ENCODE measurements around the gene TMX4.
"Not testable (repeated sequence)": the region's sequence is repeated elsewhere in the genome, so short reads cannot be mapped to it uniquely, and the experiment has no call there.

The TMX4 gene

DNA sequence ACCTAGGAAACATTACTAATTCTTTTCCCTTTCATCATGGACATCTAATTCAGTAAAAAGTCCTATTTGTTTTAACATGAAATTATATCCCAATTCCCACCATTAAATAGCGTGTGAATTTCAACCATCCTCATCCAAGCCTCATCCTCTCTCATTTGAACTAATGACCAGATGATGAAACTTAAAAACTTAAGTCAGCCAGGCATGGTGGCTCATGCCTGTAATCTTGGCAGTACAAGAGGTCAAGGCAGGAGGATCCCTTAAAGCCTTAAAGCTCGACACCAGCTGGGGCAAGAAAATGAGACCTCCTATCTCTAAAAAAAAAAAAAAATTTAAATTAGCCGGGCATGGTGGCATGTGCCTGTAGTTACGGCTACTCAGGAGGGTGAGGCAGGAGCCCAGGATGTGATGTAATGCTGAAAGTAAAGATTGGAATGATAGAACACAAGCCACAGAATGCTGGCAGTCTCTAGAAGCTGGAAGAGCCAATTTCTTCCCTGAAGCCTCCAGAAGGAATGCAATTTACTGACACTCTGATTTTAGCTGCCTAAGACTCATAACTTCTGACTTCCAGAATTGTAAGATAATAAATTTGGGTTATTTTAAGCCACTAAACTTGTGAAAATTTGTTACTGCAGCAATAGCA is 52.2 kb downstream of the TMX4 start:
- DNase-seq (ENCODE audit: low read depth), result no peak

DNA sequence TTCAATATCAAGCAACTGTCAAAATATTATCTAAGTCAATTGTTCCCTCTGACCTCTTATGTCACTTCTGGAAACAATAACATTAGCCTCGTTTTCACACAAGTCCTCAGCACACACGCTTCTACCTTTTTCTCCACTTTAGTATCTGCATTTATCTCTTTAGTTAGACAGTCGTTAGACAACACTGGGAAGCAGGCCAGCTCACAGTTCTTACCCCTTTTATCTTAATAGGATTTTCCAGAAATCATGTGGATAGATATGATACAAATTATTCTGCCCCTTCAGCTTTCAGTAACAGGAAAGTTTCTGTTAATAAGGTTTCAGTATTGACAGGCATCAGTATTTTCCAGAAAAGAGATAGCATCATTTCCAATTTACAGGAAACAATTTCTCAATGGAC is 53.4 kb downstream of the TMX4 start:
- no peak for DNase-seq (ENCODE audit: low read depth)

DNA sequence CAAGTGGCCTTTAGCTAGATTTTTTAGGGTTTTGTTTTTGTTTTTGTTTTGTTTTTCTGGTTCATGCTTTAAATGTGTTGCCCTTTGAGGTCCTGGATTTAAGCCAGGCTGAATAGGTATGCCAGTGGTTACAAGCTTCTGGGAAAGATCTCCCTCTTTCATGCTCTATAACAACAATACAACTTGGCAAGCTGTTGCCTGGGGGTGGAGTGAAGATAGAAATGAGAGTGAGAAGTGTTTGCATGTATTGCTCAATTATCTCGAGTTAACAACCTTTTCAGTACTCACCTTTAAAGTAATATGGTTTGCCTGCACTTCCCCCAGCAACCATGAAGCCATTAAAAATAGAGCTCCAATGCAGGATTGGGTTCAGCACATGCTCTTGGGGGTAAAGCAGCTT is 60.1 kb downstream of the TMX4 start:
- no peak for DNase-seq (ENCODE audit: low read depth)

DNA sequence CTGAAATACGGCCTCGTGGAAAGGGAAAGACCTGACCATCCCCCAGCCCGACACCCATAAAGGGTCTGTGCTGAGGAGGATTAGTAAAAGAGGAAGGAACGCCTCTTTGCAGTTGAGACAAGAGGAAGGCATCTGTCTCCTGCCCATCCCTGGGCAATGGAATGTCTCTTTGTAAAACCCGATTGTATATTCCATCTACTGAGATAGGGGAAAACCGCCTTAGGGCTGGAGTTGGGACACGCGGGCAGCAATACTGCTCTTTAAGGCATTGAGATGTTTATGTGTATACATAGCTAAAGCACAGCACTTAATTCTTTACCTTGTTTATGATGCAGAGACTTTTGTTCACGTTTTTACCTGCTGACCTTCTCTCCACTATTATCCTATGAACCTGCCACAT is 63.0 kb downstream of the TMX4 start:
- not testable (repeated sequence) for DNase-seq (ENCODE audit: low read depth)

DNA sequence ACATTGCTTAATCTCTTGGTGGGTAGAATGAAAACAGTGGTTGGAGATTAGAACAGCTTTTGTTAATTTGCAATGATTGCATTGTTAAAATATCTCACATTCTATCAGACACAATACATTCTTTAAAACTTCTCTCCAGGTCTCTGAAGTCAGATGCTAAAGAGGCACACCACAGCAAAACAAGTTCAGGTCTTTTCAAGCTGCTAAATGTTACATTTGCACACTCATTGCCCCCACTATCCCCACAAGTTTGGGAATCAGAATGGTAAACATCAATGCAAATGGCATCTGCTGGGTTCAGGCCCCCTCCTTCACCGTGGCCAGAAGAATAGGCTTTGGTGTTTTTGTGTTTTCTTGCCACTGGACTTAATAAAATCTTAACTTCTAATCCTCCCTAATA is 69.2 kb downstream of the TMX4 start:
- no peak for DNase-seq (ENCODE audit: low read depth)

DNA sequence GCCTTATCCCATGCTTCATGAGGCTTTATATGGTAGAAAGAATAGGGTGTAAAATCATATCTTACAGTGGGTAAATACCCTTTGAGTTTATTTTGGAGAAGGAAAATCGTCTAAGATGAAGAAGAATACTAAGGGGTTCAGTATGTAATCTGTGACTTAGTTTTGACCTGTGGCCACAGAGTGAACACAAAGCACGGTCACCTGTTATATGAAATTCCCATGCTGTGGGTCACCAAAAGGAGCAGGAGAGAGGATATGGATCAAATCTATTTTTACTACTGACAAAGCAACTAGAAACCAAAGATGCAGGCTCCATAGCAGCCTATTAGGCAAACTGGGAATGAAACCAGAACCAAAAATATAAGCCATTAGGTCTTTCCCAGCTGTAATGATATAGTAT is 75.7 kb downstream of the TMX4 start:
- no peak for DNase-seq (ENCODE audit: low read depth)

DNA sequence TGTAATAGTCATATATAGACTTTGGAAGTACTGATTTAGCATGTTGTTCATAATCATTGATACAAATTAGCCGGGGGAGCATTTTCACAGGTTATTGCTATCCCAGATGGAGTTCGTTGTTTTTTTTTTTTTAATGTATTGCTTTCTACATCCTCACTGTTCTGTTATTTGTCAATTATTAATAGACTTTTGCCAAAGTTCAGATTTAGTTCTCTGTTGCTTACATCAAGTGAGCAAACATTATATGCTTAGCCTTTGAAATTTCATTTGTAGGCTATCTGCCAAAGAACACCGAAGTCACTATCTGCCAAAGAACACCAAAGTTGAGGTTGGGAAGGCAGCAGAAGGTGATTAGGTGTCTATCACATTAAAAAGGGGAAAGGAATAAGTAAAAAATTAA is 79.2 kb downstream of the TMX4 start, which contains the start of gene HAO1:
TSS of gene HAO1 (minus strand) at position 118 of the 400 bp plus-strand sequence. CDS start at position 82, 36 bp downstream.
- no peak for DNase-seq (ENCODE audit: low read depth)

DNA sequence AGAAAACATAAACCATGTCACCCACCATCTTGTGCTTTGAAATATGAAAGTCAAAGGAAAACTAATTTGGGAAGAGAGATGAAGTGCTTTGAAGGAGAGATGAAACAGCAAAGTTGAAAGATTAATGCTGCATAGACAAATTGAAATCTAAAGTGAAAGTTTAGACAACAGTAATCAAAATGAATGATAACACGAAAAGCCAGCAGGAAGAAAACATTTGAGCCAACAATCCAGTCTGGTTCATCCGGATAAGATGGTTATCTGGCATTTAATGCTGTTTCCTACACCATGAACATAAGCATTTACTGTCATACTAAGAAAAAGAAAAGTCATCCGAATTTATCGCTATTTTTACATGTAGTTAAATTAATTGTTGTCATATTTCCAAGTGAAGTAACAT is 79.9 kb downstream of the TMX4 start:
- DNase-seq (ENCODE audit: low read depth), result no peak

DNA sequence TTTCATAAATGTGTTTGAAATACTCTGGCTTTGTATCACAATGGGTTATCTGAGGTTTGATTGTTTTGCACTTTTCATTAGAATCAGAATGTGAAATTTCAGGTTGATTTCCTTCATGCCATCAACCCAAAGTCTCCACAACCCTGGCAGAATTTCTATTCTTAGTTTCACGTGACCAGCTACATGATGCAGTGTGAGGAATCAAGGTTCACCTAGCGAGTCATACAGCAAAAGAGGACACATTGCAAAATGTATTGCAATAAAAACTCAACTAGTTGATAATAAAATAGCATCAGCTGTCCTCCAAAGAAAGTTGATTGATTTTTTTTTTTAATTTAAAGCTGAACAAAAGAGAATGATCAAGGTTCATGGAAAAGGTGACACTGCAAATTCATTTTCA is 81.5 kb downstream of the TMX4 start:
- DNase-seq (ENCODE audit: low read depth), result no peak

DNA sequence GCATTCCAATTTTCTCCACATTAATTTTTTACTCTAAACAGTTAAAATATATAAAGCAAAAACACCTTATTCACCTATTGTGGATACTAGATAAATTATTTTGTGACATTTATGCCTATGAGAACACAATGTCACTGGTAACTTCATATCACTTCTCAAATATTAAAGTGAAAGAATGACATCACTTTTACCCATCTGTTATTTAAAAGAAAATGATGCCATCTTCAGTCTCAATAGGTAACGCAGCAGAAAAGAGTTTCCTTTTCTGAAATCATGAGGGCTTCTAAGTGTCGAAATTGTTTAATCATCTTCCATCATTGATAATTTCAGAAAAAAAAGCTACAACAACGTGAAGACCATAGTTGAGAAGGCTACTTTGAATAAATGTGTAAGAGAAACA is 82.2 kb downstream of the TMX4 start:
- DNase-seq (ENCODE audit: low read depth), result no peak

DNA sequence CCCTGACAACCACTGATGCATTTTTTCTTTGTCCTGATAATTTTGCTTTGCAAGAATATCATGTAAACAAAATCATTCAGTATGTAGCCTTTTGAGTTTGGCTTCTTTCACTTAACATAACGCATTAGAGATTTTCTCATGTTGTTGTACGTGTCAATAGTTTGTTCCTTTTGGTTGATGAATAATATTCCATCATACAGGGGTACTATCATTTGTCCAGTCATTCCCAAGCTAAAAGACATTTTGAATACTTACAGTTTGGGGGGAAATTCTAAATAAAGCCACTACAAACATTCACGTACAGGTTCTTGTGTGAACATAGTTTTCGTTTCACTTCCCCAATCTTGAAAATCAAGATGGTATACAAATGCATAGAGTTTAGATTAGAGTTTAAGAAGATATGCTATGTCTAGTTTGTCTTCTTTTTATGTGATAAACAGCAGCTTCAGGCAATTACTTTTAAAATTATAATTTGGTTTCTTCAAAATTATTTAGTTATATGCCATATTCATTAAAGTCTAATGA is 84.5 kb downstream of the TMX4 start:
- DNase-seq (ENCODE audit: low read depth), result no peak

DNA sequence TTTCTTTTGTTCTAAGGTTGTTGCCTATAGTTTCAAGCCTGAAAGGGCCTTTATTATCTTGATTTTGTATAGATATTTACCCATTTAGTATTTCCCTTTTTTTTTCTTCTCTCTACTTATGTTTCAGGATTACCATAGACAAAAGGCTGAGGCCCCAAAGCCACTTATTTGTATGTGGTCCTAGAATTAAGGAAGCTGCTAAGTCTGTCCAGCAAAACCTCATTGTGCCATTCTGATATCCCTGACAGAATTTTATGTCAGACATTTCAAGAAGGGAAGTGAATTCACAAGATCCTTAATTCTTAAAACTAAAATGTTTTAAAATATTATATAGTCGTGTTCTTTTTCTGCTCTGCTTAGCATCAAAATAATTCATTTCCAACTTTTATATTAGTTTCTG is 86.2 kb downstream of the TMX4 start:
- DNase-seq (ENCODE audit: low read depth), result no peak

DNA sequence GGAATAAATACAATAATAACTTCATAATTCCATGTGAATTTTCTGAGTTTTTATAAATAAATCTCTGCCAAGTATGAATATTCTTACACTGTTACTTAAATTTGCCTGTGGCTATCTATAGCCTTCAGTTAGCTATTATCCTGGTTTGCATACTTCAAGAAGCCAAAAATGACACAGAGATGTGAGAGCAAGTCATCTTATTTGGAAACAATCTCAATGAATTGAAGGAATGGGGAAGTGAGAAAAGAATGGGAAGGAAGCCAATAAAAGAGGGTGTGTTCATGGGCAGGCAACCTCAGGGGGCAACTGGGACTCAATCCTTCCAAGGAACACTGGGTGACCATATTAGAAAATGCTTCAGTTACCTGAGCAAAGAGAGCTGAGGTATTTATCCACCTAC is 89.2 kb downstream of the TMX4 start:
- DNase-seq (ENCODE audit: low read depth), result no peak
